GM19025 (cell line): ENCODE measurements around the gene MAP3K3.
"Not testable (repeated sequence)": the region's sequence is repeated elsewhere in the genome, so short reads cannot be mapped to it uniquely, and the experiment has no call there.

Experiments used
- ATAC-seq: cut with Tn5 transposase; IDR thresholded peaks from one replicate; pipeline ENCODE4 v1.9.1; 2021; ENCODE audit warnings: mild to moderate bottlenecking, low read depth, moderate library complexity; ENCODE audit not compliant: unreplicated experiment

MAP3K3 gene

DNA sequence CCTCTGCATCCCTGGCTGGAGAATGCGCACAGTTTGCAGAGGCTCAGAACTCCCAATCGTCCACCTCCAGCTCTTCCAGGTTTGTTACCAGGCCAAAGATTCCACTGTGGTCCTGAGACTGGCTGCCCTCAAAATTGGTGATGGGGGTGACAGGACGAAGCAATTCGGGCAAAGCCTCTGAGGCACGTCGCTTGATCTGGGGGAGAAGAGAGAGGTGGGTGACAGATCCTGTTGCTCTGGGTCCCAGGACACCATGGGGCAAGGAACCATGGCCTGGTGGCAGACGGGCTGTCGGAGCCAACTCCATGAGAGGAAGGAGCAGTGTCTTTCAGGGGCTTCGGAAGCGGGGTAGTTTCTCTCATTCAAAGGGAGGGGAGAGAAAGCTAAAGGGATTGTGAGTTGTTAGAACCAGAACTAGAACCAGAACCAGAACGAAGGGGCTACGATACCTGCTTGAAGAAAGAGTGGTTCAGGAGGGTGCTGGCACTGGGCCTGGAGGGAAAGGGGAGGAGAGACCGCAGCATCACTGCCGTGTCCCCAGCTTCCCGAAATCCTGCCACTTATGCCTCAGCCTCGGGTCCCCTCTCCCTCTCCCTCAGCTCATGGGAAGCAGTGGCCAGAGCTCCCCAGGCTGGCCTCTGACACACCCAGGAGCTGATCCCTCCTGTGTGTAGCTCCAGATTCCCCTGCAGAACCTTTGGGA is 81.5 kb downstream of the MAP3K3 start:
- no peak for ATAC-seq

DNA sequence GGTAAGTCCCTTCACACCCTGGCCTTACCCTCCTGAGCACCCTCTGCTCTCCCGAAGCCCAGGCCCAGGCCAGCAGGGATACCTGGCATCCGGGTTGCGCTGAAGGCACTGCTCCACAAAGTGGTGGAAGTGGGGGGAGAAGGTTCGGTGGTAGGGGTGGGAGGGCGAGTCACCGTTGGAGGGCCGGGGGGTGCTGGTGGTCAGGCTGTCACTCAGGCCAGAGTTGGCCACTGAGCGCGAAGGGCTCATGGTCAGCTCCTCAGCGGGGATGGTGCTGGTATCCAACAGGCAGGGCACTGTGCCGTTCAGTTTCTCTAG is 82.0 kb downstream of the MAP3K3 start:
- ATAC-seq = no peak

DNA sequence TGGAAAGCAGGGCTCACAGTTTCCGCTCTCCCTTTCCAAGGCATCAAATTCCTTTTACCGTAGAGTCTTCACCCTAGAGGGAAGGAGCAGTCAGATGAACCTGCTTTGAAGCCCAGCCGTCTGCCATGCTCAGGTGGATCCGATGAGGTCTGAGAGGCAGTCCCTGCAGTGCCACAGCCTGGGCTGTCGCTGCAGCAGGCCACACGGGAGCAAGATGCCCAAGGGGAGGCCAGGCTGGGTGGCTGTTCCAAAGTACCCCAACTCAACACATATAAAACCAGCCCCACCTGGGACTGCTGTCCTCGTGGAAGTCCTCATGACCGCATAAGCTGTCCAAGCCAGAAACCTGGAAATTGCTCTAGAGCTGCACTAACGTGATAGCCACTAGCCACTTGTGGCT is 82.6 kb downstream of the MAP3K3 start:
- ATAC-seq = no peak

DNA sequence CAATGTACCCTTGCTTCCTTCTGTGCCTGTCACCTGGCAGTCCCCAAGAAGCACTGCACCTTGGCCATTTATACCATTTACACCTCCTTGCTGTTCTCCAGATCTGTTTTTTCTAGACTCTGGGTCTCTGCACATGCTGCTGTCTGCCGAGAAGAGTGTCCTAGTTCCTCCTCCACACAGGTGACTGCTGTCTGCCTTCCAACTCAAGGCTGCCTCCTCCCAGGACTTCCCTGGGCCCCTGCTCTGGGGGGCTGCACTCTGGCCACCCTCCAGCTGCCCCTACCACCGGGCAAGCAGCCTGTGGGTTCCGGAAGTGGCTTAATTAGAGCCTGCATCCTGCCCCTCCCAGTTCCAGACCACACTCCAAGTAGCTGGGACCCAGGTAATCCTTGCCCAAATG is 83.4 kb downstream of the MAP3K3 start:
- ATAC-seq = no peak

DNA sequence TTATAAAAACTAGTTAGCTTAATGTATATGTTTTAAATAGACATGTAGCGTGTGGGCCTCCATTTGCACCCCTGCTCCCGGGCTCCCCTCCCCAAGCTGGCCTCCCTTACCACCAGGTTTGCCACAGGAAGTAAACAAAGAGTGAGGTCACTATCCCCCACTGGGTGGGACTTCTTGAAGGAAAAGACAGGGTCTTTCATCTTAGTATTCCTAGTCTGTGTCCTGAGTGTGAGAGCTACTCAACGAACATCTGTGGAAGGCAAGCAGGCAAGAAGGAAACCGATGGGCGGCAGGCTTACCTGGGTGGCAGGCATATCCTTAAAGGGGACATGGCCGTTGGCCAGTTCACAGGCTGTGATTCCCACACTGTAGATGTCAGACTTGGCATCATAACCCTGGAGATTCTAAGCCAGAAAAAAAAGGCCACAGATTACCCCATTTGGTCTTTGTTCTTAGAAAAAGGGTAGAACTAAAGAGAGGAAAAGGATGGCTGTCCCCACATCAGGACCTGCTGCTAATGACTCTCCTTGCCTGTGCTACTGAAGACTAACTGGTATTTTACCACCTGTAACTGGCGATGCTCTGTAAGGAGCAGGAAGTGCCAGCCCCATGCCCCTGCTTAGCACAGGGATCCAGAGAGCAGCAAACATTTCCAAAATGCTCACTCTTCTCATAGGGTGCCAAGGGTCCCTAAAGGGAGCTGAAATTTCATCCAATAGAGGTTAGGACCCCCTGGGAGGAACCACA is 84.3 kb downstream of the MAP3K3 start:
- no peak for ATAC-seq

DNA sequence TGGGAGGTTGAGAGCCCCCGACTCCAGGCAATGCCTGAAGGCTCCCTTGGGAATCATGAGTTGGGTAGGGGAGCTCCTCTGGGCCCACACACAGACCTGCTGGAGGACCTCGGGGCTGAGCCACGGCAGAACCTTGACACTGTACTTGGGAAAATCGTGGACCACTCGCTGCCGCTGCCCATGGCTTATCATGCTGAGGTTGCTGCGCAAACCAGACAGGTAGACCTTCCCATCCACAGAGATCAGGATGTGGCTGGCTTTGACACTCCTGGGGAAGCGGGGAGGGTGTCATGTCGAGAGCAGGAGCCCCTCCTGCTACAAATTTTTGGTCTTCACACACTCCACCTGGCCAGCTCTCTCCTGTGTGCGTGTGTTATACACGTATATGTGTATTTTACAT is 84.9 kb downstream of the MAP3K3 start:
- no peak for ATAC-seq

DNA sequence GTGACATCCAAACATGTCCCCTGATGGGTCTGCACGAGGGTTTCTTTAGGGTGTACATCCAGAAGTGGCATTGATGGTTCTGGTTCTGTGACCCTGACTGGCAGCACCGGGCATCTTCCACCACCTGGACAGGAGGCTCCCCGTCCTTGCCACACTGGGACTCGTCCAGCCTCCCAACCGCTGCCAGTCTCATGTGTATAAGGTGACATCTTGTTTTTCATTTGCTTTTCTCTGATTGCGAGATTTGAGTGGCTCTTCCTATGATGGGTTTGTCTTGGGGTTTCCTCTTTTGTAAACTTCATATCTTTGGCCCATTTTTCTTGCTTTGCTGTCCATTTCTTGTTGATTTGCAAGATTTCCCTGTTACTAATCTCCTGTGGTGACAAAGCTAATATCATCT is 86.9 kb downstream of the MAP3K3 start:
- ATAC-seq = no peak

DNA sequence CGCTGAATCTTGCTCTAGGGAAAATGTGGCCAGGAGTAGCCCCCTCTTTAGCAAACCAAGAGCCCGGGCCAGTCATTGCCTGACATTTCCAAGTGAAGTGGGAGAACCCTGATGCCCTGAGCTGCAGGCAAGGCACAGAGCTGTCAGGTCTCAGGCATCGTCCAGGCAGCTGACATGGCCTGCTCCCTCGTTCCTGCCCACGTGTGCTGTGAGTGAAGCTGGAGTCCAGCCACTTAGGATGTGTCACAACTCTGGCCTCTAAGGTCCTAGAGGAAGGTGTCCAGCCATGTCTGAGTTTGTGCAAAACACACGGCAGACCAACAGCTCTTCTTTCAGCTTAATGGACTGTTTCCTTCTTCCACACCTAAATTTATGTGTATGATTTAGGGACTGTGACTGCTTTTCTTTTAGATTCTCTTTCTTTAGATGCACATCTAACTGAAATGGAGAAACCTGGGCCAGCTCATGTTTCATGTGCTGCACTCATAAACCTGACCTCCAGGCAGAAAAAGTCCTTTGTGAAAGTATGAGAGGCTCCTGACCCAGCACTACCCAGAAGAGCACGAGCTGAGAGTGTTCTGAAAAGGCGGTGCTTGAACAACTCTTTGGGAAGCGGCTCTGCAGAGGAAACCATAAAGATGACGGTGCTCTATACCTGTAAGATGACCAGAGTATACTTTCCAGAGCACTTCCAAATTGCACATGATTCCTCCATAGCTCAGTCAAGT is 92.5 kb downstream of the MAP3K3 start:
- no peak for ATAC-seq

DNA sequence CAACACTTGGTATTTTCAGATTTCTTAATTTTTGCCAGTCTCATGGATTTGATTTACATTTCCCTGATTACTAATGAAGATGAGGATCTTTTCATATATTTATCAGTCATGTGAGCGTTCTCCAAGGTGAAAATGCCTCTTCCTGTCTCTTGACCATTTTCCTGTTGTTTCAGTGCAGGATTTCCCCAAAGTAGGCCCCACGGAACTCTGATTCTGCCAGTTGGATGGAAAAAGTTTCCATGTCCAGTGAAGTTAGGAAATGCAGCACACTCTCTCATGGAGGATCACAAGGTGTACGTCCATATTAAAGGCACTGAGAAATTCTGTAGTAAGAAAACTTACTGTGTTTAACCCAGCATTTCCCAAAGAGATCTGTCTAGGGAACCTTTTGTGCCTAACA is 94.2 kb downstream of the MAP3K3 start:
- no peak for ATAC-seq

DNA sequence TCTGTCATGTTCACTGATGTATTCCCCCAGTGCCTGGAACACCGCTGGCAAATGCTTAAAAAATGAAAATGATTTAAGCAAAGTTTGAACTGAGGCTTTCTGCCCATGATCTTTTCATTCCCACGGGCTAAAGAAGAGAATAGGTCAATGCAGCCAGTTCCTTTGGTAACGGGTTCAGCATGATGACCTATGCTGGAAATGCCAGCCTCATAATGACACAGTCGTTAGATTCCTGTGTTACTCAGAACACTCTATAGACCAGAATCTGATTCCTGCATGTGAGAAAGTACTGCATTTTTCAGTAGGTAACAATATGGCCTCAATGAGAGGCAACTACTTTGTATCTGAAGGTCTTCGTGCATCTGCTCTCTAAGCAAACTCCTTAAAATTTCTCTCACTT is 96.8 kb downstream of the MAP3K3 start:
- ATAC-seq = no peak

DNA sequence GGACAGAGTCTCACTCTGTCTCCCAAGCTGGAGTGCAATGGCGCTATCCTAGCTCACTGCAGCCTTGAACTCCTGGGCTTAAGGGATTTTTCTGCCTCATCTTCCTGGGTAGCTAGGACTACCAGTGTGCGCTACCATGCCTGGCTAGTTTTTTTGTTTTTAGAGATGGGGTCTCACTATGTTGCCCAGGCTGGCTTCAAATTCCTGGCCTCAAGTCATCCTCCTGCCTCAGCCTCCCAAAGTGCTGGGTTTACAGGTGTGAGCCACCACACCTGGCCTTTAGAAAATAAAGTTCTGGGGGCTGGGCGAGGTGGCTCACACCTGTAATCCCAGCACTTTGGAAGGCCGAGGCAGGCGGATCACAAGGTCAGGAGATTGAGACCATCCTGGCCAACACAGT is 98.0 kb downstream of the MAP3K3 start:
- not testable (repeated sequence) for ATAC-seq

DNA sequence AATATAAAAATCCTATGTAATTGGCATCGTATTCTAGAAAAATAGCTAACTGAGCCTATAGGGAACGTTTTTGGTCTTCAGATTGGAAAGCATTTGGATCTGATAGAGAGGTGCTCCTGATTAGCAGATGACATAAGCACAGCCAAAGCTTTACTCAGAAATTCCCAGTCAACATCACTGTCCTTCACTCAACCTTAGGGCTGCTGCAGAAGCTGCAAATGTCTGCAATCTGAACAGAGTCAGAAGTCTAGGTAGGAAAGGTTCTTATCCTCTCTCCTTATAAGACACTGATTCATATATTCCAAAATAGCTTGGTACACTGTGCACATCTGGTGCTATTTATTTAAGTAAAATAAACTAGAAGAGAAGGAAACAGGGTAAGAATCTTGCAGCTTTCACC is 100.2 kb downstream of the MAP3K3 start:
- ATAC-seq = no peak

DNA sequence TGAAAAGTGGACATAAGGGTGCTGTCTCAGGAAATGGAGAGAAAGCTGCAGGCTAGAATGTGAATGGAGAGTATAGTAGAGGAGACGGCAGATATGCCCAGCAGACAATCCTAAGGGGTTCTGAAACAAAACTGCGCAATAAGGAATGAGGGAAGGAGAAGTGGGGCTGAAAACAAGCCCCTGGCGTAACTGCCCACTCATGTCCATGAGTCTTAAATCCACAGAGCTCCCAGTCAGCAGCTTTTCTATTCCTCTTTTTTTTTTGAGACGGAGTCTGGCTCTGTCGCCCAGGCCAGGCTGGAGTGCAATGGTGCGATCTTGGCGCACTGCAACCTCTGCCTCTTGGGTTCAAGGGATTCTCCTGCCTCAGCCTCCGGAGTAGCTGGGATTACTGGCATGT is 113.5 kb downstream of the MAP3K3 start:
- no peak for ATAC-seq

DNA sequence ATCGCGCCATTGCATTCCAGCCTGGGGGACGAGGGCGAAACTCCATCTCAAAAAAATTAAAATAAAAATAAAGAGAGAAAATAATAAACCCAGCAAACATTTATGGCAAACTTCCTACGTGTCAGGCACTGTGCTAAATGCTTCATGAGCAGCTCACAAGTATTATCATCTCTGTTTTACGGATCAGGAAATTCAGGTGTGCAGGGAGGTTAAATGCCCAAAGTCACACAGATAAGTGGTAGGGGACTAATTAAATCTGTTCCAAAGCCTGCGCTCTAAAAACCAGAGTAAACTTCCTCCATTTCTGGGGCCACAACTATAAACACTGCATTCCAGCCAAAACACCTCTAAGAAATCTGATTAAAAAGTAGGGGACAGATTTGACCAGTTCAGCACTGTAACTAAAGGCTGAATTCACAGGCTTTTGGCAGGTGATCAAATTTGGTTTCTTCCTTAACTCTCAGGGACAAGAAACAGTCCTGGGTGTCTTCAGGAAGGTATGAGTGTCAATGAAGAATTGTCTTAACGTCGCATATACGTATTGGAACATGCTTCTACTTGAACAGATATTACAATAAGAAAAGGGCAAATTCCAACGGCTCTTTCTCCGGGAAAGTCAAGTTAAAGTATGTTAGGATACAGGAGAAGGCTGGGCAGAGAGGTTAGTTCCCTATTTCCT is 118.4 kb downstream of the MAP3K3 start:
- no peak for ATAC-seq

DNA sequence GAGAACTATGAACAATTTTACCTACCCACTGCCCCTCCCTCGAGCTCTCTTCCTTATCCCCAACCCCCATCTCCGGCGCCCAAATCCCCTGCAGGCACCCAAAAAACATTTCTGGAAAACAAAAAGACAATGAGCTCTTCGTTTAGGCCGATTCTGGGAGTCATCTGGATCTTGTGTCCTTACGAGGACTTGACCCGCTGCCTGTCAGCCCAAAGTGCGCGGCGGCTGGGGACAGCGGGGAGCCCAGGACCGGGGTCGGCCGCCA is 118.9 kb downstream of the MAP3K3 start:
- ATAC-seq = peak; percentile 6

DNA sequence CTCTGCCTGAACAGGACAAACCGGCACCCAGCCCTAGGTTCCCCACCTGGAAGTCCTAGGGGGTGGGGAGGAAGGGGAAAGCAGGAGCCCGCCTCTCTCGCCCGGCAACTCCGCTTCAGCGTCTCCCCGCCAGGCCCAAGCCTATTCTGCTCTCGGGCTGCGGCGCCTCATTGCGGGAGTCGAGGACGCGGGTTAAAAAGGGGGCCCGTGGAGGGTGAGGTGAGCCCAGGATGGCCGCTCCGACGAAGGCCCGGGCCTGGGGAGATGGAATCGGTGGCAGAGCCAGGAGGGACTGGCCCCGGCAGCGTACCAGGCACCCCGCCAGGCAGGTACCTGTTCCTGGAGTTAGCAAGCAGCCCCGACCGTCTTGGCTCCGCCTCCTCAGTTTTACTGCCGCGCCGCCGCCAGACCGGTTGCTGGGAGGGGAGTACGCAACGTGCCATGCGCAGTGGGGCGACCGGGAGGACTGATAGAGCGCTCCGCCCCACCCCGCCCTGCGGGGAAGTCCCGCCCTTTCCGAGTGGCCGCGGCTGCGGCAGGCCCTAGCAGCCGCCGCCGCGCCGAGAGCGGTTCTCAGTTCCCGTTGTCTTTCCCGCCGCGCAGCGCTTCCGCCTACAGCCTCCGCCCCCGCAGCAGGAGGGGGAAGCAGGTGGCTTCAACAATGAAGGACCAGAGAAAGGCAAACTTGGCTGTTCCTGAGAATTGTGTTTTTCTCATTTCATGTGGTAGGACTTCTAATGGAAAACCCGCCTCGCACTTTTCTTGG is 119.4 kb downstream of the MAP3K3 start, which contains the start of gene STRADA:
STRADA (minus strand) TSS at position 392 of the 766 bp plus-strand sequence. CDS start 13,430 bp downstream, outside the sequence.
- peak; percentile 89 for ATAC-seq
